ENCODE measurements around the gene CDH23.

Gene CDH23

DNA sequence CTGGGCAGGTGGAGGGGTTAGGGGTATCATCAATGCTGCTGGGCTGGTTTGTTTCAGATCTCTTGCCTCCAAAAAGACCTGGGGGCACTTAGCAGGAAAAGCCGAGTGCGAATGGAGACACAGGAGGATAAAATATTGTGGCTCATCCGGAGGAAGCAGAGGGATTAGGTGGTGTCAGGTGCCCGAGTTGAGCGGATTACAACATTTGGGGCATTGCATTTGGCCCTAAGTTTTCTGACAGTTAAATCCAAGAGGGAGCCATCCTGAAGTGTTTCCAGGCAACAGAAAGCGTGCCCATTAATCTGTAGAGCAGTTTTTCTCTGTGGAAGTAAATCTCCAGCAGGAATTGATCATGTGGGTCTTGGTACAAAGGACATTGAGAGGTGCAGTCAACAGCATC is 85.9 kb downstream of the CDH23 start:
- 94 to 96% methylated on average over 6 of the region's 6 CpGs for WGBS, 2 experiments
- no peaks in the 10 kb centered on the region for H3K27me3 ChIP-seq (ENCODE audit: control insufficient read depth, insufficient read depth, low read length, poor library complexity, severe bottlenecking)

DNA sequence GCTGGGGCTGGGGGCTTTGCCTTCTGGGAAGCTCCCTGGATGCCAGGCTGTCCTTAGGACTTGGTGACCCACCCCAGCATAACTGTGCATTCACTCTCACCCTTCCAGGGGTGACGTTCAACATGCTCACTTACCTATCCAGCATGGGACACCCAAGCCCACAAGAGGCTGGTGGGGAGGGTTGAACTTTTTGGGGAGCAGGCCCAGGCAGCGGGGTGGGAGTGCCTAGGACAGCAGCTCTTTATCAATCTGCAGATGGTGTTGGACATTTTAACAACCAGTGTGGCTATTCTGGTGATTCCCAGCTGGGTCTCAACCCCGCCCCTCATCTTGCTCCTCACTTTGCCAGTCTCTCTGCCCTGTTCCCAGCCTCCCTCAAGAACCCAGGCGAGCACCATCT is 86.4 kb downstream of the CDH23 start:
- Histone ChIP-seq H3K4me1 (ENCODE audit: control insufficient read depth, insufficient read depth, low read length) (no peaks in the 10 kb centered on the region), H3K9me3 (ENCODE audit: control insufficient read depth, low read length) (no peaks in the 10 kb centered on the region), H3K36me3 (ENCODE audit: control insufficient read depth, insufficient read depth, low read length) (no peaks in the 10 kb centered on the region), H3K27me3 (ENCODE audit: control insufficient read depth, insufficient read depth, low read length, poor library complexity, severe bottlenecking) (no peaks in the 10 kb centered on the region), H3K4me3 (ENCODE audit: insufficient read depth, low read depth, low read length) (no peak overlapping the region), H3K27ac (ENCODE audit: insufficient read depth, low read depth, low read length, poor library complexity, severe bottlenecking) (no peak overlapping the region)
- WGBS, 2 experiments, result 94 to 97% methylated on average over 4 of the region's 4 CpGs

More for the DNA sequence above, 85.9 kb downstream of the CDH23 start:
- Histone ChIP-seq H3K36me3 (ENCODE audit: control insufficient read depth, insufficient read depth, low read length) (no peaks in the 10 kb centered on the region), H3K9me3 (ENCODE audit: control insufficient read depth, low read length) (no peaks in the 10 kb centered on the region), H3K27ac (ENCODE audit: insufficient read depth, low read depth, low read length, poor library complexity, severe bottlenecking) (no peak overlapping the region), H3K4me3 (ENCODE audit: insufficient read depth, low read depth, low read length) (no peak overlapping the region), H3K4me1 (ENCODE audit: control insufficient read depth, insufficient read depth, low read length) (no peaks in the 10 kb centered on the region)

DNA sequence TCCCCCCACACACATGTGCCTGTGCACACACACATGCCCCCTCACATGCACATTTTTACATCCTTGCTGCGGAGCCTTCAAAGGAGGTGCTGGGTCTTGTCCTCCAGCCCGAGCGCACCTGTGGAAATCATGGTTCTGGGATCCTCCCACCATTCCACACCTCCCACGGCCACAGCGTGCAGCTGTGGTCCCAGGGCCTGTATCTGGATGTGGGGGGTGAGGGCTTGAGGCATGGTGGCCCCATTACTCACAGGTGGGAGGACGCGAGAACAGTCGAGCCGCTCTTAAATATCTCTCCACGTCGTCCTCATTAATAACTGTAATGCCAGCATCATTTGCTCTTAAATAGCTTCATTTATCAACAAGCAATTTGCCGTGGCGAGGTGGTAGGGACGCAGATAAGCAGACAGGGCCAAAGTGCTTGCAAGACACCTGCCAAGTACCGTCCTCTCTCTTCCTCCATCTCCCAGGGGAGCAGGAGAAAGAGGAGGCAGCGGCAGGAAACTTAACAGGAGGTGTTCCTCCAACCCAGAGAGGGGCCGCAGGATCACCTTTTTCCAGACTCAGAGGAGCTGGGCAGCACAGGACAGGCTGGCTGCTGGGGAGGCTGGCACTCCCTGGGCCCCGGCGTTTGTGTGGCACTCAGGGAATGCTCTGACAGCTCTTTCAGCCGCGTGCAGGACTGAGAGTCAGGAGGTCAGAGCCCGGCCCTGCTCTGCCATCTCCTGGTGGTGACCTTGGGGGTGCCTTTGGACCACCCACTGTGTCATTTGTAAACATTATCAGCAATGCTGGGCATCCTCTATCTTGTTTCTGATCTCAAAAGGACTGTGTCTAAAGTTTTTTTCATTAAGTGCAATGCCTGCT is 87.4 kb downstream of the CDH23 start:
- WGBS, 2 experiments, result 82 to 88% methylated on average over 22 of the region's 22 CpGs
- Histone ChIP-seq H3K4me3 (ENCODE audit: insufficient read depth, low read depth, low read length) (no peak overlapping the region), H3K9me3 (ENCODE audit: control insufficient read depth, low read length) (no peaks in the 10 kb centered on the region), H3K4me1 (ENCODE audit: control insufficient read depth, insufficient read depth, low read length) (no peaks in the 10 kb centered on the region), H3K36me3 (ENCODE audit: control insufficient read depth, insufficient read depth, low read length) (no peaks in the 10 kb centered on the region), H3K27ac (ENCODE audit: insufficient read depth, low read depth, low read length, poor library complexity, severe bottlenecking) (no peak overlapping the region), H3K27me3 (ENCODE audit: control insufficient read depth, insufficient read depth, low read length, poor library complexity, severe bottlenecking) (no peaks in the 10 kb centered on the region)

GRCh38 chr10:71486484-71487114 is 89.9 kb downstream of the CDH23 start:
- H3K4me3 ChIP-seq (ENCODE audit: insufficient read depth, low read depth, low read length), result no peak overlapping the region
- no peaks in the 10 kb centered on the region for H3K4me1 ChIP-seq (ENCODE audit: control insufficient read depth, insufficient read depth, low read length)
- H3K27me3 ChIP-seq (ENCODE audit: control insufficient read depth, insufficient read depth, low read length, poor library complexity, severe bottlenecking), result no peaks in the 10 kb centered on the region
- no peaks in the 10 kb centered on the region for H3K9me3 ChIP-seq (ENCODE audit: control insufficient read depth, low read length)
- H3K27ac ChIP-seq (ENCODE audit: insufficient read depth, low read depth, low read length, poor library complexity, severe bottlenecking), result no peak overlapping the region
- H3K36me3 ChIP-seq (ENCODE audit: control insufficient read depth, insufficient read depth, low read length), result no peaks in the 10 kb centered on the region
- WGBS, 2 experiments, result 22 to 32% methylated on average over 6 of the region's 6 CpGs

DNA sequence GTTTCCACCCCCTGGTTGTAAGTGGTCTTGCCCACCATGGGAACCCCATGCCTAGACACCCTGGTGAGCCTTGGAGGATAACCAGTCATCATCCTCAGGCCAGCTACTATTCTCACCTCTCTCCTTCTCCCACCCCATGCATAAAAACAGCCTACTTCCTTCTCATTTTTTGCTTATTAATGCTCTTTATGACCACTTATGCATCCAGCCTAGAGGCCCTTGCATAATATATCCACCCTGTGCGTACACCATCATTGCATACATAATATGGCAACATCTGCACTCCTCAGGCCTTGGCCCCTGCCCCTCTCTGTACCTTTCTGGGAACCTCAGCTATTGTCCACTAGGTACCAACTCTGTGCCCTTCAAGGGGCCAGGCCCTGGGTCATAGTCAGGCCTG is 91.0 kb downstream of the CDH23 start:
- no peak overlapping the region for H3K27ac ChIP-seq (ENCODE audit: insufficient read depth, low read depth, low read length, poor library complexity, severe bottlenecking)
- WGBS, 2 experiments, result 88 to 94% methylated on average over 1 of the region's 1 CpG
- no peaks in the 10 kb centered on the region for H3K27me3 ChIP-seq (ENCODE audit: control insufficient read depth, insufficient read depth, low read length, poor library complexity, severe bottlenecking)
- H3K9me3 ChIP-seq (ENCODE audit: control insufficient read depth, low read length), result no peaks in the 10 kb centered on the region
- H3K4me3 ChIP-seq (ENCODE audit: insufficient read depth, low read depth, low read length), result no peak overlapping the region
- no peaks in the 10 kb centered on the region for H3K36me3 ChIP-seq (ENCODE audit: control insufficient read depth, insufficient read depth, low read length)
- H3K4me1 ChIP-seq (ENCODE audit: control insufficient read depth, insufficient read depth, low read length), result no peaks in the 10 kb centered on the region

DNA sequence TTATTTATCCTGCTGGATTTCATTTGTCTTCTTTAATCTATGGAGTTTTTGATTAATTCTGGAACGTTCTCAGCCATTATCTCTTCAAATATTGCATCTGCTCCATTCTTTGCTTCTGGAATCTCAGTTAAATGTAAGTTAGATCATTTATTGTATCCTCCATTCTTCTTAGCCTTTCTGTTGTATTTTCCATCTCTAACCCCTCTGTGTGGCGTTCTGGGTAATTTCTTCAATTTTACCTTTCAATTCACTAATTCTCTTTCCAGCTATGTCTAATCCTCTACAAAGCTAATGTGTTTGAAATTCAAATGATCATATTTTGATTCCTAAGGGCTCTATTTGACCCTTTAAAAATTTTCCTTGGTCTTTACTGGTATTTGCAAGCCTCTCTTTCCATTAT is 92.4 kb downstream of the CDH23 start:
- Histone ChIP-seq H3K4me3 (ENCODE audit: insufficient read depth, low read depth, low read length) (no peak overlapping the region), H3K27ac (ENCODE audit: insufficient read depth, low read depth, low read length, poor library complexity, severe bottlenecking) (no peak overlapping the region), H3K36me3 (ENCODE audit: control insufficient read depth, insufficient read depth, low read length) (no peaks in the 10 kb centered on the region), H3K4me1 (ENCODE audit: control insufficient read depth, insufficient read depth, low read length) (no peaks in the 10 kb centered on the region), H3K9me3 (ENCODE audit: control insufficient read depth, low read length) (no peaks in the 10 kb centered on the region), H3K27me3 (ENCODE audit: control insufficient read depth, insufficient read depth, low read length, poor library complexity, severe bottlenecking) (no peaks in the 10 kb centered on the region)
- 93 to 100% methylated on average over 1 to 2 of the region's 2 CpGs for WGBS, 2 experiments

DNA sequence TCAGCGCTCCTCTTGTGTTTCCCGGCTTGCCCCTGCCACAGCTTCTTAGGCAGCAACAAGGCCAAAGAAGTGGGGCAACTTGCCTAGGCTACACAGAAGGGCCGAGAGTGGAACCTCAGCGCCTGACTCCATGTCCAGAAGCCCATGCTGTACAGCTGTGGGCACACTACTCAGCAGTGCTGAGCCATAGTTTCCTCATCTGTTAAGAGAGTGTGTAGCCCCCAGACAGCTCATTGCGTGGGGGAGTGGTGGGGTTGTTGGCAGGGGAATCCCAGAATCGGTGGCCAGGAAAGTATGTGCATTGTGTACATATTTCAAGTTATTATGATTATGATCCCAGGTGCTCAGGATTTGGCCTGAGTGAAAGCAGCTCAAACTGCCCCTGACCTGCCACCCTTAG is 96.2 kb downstream of the CDH23 start:
- 94% methylated on average over 6 of the region's 6 CpGs for WGBS, 2 experiments

DNA sequence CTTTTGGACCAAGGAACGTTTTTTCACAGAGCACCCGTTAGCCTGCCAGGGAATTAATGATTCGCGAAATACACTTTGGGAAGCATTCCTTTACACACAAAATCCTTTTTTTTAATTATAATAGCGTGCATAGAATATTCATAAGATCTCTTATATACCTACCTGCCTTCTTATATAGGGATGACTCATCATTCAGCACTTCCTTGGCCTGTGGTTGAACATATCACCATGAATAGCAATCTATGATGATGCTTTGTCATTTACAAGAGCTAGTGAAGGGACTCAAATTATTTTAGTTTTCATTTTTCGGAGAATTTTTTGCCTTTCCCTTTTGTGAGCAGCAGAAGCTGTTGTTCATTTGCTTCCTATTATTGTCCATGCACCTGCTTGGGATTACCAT is 97.0 kb downstream of the CDH23 start:
- Histone ChIP-seq H3K4me1 (ENCODE audit: control insufficient read depth, insufficient read depth, low read length) (no peaks in the 10 kb centered on the region), H3K27ac (ENCODE audit: insufficient read depth, low read depth, low read length, poor library complexity, severe bottlenecking) (no peak overlapping the region), H3K4me3 (ENCODE audit: insufficient read depth, low read depth, low read length) (no peak overlapping the region), H3K9me3 (ENCODE audit: control insufficient read depth, low read length) (no peaks in the 10 kb centered on the region), H3K36me3 (ENCODE audit: control insufficient read depth, insufficient read depth, low read length) (no peaks in the 10 kb centered on the region), H3K27me3 (ENCODE audit: control insufficient read depth, insufficient read depth, low read length, poor library complexity, severe bottlenecking) (no peaks in the 10 kb centered on the region)
- WGBS, 2 experiments, result 91 to 94% methylated on average over 6 of the region's 6 CpGs

More for the DNA sequence above, 96.2 kb downstream of the CDH23 start:
- Histone ChIP-seq H3K27me3 (ENCODE audit: control insufficient read depth, insufficient read depth, low read length, poor library complexity, severe bottlenecking) (no peaks in the 10 kb centered on the region), H3K36me3 (ENCODE audit: control insufficient read depth, insufficient read depth, low read length) (no peaks in the 10 kb centered on the region), H3K4me1 (ENCODE audit: control insufficient read depth, insufficient read depth, low read length) (no peaks in the 10 kb centered on the region), H3K4me3 (ENCODE audit: insufficient read depth, low read depth, low read length) (no peak overlapping the region), H3K9me3 (ENCODE audit: control insufficient read depth, low read length) (no peaks in the 10 kb centered on the region), H3K27ac (ENCODE audit: insufficient read depth, low read depth, low read length, poor library complexity, severe bottlenecking) (no peak overlapping the region)

GRCh38 chr10:71494476-71494875 is 97.8 kb downstream of the CDH23 start:
- H3K9me3 ChIP-seq (ENCODE audit: control insufficient read depth, low read length), result no peaks in the 10 kb centered on the region
- no peaks in the 10 kb centered on the region for H3K36me3 ChIP-seq (ENCODE audit: control insufficient read depth, insufficient read depth, low read length)
- H3K4me3 ChIP-seq (ENCODE audit: insufficient read depth, low read depth, low read length), result no peak overlapping the region
- WGBS, 2 experiments, result 94 to 97% methylated on average over 8 of the region's 8 CpGs
- H3K27ac ChIP-seq (ENCODE audit: insufficient read depth, low read depth, low read length, poor library complexity, severe bottlenecking), result no peak overlapping the region
- H3K4me1 ChIP-seq (ENCODE audit: control insufficient read depth, insufficient read depth, low read length), result no peaks in the 10 kb centered on the region
- H3K27me3 ChIP-seq (ENCODE audit: control insufficient read depth, insufficient read depth, low read length, poor library complexity, severe bottlenecking), result no peaks in the 10 kb centered on the region

- Histone ChIP-seq H3K27ac (ENCODE audit: insufficient read depth, low read depth, low read length, poor library complexity, severe bottlenecking) (no peak overlapping the region), H3K4me1 (ENCODE audit: control insufficient read depth, insufficient read depth, low read length) (no peaks in the 10 kb centered on the region), H3K36me3 (ENCODE audit: control insufficient read depth, insufficient read depth, low read length) (no peaks in the 10 kb centered on the region), H3K9me3 (ENCODE audit: control insufficient read depth, low read length) (no peaks in the 10 kb centered on the region), H3K4me3 (ENCODE audit: insufficient read depth, low read depth, low read length) (no peak overlapping the region), H3K27me3 (ENCODE audit: control insufficient read depth, insufficient read depth, low read length, poor library complexity, severe bottlenecking) (no peaks in the 10 kb centered on the region)
- WGBS, 2 experiments, result 82 to 84% methylated on average over 9 of the region's 9 CpGs
These were observed 98.3 kb downstream of the CDH23 start for GRCh38 chr10:71494980-71495381.

All from ectodermal cell (in vitro differentiated cells).